C4-2B (cell line): ENCODE results near the gene ENTPD8.

Experiments
- CTCF ChIP-seq: fragments of 450-650 bp; conservative IDR thresholded peaks from 2 replicates; pipeline ENCODE4 v1.5.1; 2017; ENCODE audit warnings: mild to moderate bottlenecking
- ZFX ChIP-seq: fragments of 450-650 bp; IDR thresholded peaks from 2 replicates; pipeline ENCODE4 v1.6.1; 2017

DNA sequence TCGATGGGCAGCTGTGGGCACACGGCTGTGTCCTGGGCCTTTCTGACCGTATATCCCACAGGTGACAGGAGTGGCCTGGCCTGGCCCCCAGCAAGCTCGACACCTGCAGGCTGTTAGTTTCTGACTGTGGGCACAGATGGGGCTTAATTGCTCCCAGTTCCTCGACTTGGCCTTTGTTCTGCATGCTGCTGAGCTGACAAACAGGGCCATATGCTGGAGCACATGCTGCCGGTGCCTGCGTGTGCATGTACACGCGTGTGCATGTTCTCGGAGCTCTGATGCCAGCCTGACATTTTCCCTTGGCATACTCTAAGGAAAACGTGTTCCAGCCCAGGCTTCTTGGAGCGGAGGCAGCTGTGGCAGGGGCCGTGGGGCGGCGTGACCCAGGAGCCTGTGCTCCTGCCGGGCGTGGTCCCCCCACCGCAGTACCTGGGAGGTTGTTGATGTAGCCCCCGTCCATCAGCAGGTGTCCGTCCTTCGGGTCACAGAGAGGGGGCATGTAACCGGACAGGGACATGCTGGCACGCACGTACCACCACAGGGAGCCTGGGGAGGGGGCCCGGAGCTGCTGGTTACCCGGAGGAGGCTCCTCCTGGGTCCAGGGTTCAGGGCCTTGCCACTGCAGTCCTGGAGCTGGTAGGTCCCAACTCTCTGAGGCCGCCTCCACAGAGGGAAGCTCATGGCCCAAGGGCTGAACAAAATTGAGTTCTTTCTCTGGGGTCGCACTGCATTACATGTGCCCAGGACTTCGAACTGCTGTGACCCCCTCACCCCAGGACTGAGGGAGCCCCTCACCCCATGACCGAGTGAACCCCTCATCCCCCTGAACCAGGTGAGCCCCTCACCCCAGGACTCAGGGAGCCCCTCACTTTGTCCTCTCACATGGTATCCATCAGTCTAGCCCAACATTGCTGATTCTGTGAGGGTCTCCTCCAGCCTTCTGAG lies 22.1 kb upstream of the ENTPD8 start:
- TF ChIP-seq CTCF = no peak
- no peak for TF ChIP-seq ZFX
